HUES64 (cell line): Measurements from ENCODE around the gene RANGAP1.
"Not testable (repeated sequence)": the region's sequence is repeated elsewhere in the genome, so short reads cannot be mapped to it uniquely, and the experiment has no call there.

Experiments
- H3K27ac ChIP-seq: 2 replicates; pipeline ENCODE4 v1.7.0; 2013; ENCODE audit warnings: low read depth, low read length, inconsistent platforms
- H3K27me3 ChIP-seq: 2 replicates; pipeline ENCODE4 v1.6.1; 2013; ENCODE audit warnings: mild to moderate bottlenecking, low read length; ENCODE audit not compliant: insufficient read depth
- H3K36me3 ChIP-seq: 2 replicates; pipeline ENCODE4 v1.6.1; 2013; ENCODE audit warnings: mild to moderate bottlenecking, low read length; ENCODE audit not compliant: insufficient read depth
- H3K4me1 ChIP-seq: 2 replicates; pipeline ENCODE4 v1.6.1; 2013; ENCODE audit warnings: mild to moderate bottlenecking, low read length, moderate library complexity; ENCODE audit not compliant: insufficient read depth
- H3K4me3 ChIP-seq: 2 replicates; pipeline ENCODE4 v1.5.1; 2013; ENCODE audit warnings: mild to moderate bottlenecking, low read length, moderate library complexity
- H3K9ac ChIP-seq: 2 replicates; pipeline ENCODE4 v1.6.1; 2013; ENCODE audit warnings: mild to moderate bottlenecking, low read depth, low read length
- H3K9me3 ChIP-seq: 2 replicates; pipeline ENCODE4 v1.6.1; 2013; ENCODE audit warnings: low read depth, low read length; ENCODE audit not compliant: insufficient read depth
- WGBS: fragments of 150-250, 120-280 bp; methylation state at CpG from one replicate; pipeline ENCODE4 v1.1.7; 2013; ENCODE audit warnings: missing lambda C conversion rate; 5-methylcytosine and 5-hydroxymethylcytosine counted together

RANGAP1 gene

DNA sequence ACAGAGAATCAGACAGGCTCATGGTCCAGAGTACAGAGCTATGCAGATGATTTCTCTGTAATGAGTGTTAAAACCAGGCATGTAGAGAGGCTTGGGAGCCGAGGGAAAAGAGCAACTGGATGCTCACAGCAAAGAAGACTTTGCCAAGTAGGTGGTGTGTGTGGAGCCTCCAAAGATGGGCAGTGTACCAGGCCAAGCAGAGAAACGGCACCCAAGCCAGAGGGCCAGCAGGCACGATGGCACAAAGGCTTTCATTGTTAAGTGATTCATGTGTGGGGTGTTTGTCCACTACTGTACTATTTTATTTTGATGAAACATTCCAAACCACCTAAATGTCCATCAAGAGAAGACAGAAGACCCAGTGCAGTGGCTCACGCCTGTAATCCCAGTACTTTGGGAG lies 11.1 kb downstream of the RANGAP1 start:
- Histone ChIP-seq H3K27me3 (no peaks in the 10 kb centered on the region), H3K9me3 (no peaks in the 10 kb centered on the region), H3K4me3 (no peak overlapping the region), H3K36me3 (peaks cover 87% of the 10 kb centered on the region), H3K27ac (no peak overlapping the region), H3K9ac (no peak overlapping the region), H3K4me1 (no peaks in the 10 kb centered on the region)
- WGBS, result 95% methylated on average over 4 of the region's 4 CpGs

DNA sequence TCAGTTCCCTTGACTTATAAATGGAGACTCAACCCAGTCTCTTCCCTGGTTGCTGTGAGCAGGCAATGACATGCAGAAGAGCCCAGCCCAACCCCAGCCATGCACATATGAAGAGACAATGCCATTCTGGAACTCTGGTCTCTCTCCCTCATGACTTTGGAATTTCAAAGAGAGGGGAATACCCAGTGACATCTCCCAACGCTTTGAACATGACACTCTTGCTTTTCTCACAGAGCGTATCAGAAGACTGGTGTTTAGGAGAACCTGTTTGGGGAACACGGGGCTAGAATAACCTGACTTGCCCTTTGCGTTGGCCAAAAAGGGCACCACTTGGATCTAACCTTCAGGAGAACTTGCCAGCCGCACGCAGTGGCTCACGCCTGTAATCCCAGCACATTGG lies 12.9 kb downstream of the RANGAP1 start:
- WGBS, result 96% methylated on average over 7 of the region's 7 CpGs
- no peak overlapping the region for H3K4me3 ChIP-seq
- H3K4me1 ChIP-seq, result no peaks in the 10 kb centered on the region
- H3K27me3 ChIP-seq, result no peaks in the 10 kb centered on the region
- H3K9ac ChIP-seq, result no peak overlapping the region
- H3K9me3 ChIP-seq, result no peaks in the 10 kb centered on the region
- no peak overlapping the region for H3K27ac ChIP-seq
- peaks cover 86% of the 10 kb centered on the region for H3K36me3 ChIP-seq

DNA sequence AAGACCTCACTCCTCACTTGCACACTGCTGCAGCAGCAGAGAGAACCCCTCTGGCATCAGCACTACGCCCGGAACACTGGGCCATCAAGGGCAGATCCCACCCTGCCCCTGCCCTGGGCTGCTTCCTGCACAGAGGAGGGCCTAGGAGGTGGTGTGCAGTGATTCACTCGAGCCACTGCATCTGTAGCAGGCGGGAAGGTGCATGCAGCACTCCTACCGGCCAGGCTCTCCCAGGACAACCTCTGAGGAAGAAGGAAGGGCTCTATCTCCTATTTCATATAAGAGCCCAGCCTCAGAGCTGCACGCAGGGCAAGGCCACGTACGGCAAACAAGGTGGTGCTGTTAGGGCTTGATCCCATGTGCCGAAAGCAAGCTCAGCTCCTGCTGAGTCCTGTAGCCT lies 14.2 kb downstream of the RANGAP1 start:
- Histone ChIP-seq H3K9ac (no peak overlapping the region), H3K27me3 (no peaks in the 10 kb centered on the region), H3K36me3 (peaks cover 87% of the 10 kb centered on the region), H3K27ac (no peak overlapping the region), H3K4me3 (no peak overlapping the region), H3K4me1 (no peaks in the 10 kb centered on the region), H3K9me3 (no peaks in the 10 kb centered on the region)
- 95% methylated on average over 9 of the region's 9 CpGs for WGBS

DNA sequence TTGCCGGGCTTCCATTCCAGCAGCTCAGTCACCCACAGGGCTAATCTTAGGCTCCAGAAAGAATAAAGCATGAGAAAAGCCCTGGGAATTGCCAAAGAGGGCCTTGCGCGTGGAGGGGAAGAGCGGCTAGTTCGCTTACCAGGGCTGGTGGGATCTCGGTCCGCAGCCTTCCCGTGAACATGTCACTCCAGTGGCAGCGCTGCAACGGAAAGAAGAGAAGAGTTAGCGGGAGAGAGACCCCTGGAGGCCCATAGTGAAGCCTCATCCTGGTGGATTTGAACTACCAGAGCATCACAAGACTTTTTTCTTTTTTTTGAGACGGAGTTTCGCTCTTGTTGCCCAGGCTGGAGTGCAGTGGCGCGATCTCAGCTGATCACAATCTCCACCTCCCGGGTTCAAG lies 18.0 kb downstream of the RANGAP1 start:
- H3K27ac ChIP-seq, result no peak overlapping the region
- H3K36me3 ChIP-seq, result peaks cover 86% of the 10 kb centered on the region
- H3K4me1 ChIP-seq, result no peaks in the 10 kb centered on the region
- no peak overlapping the region for H3K4me3 ChIP-seq
- no peak overlapping the region for H3K9ac ChIP-seq
- H3K27me3 ChIP-seq, result no peaks in the 10 kb centered on the region
- WGBS, result 96% methylated on average over 16 of the region's 16 CpGs
- no peaks in the 10 kb centered on the region for H3K9me3 ChIP-seq

DNA sequence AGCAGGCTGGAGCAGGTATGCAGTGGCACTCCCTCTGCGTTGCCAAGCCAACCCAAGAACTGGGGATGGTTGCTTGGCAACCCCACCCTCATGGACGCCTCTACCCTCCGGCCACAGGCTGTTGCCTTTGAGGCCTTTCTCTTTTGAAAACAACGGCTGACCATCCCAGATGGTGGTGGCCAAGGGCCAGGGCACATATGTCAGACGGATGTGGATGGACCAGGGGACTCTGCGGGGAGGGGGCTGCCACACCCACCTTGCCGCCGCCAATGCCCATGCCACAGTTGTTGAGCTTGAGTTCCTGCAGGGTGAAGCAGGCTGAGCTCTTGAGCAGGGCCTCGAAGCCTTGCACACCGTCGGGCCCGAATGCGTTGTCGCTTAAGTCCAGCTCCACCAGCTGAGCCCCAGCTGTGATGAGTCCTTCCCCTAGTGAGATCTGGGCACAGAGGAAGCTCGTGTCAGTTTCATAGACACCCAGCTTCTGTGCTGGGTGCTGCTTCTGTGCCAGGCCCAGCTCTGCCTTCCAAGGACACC lies 21.5 kb downstream of the RANGAP1 start:
- 96% methylated on average over 15 of the region's 15 CpGs for WGBS
- Histone ChIP-seq H3K27ac (no peak overlapping the region), H3K9ac (no peak overlapping the region), H3K27me3 (no peaks in the 10 kb centered on the region), H3K4me3 (no peak overlapping the region), H3K9me3 (no peaks in the 10 kb centered on the region), H3K36me3 (peaks cover 93% of the 10 kb centered on the region), H3K4me1 (no peaks in the 10 kb centered on the region)

DNA sequence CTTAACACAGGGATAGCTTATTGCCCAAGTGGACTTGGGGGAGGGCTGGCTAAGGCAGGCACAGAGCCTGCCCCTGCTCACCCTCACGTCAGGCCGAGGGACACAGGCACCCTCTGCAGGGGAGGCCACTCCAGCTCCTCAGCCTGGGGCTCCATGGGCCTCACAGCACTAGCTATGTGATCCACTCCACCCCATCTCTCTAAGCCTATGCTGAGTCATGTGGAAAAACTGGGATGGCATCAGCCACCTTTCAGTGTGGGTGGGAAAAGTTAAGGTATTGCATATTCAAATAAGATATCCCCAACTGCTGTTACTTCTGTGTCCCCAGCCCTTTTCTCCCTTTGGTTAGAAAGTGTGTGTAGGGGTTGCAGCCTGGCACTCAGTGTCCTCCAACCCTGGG lies 22.3 kb downstream of the RANGAP1 start:
- H3K36me3 ChIP-seq, result peaks cover 93% of the 10 kb centered on the region

DNA sequence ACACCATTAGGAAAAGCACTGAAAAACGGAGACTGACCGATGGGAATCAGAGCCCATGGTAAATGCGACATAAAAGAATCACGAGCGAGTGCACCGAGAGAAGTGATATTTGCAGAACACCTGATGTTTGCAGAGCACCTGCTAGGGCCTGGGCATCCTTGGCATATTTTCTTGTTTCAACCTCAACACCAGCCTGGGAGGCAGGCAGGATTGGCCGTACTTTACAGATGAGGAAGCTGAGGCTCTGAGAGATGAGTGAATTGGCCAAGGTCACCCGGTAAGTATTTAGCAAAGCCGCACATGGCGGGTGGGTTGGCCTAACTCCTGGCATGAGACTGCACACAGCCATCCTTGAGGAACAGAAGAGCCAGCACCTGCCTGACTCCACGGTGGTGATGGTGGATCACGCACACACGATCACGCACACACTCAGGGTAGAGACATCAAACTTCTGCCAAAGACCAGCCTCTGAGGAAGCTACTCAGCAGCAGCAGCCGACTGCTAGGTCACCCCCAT lies 23.7 kb downstream of the RANGAP1 start:
- Histone ChIP-seq H3K9me3 (no peaks in the 10 kb centered on the region), H3K4me3 (no peak overlapping the region), H3K27ac (no peak overlapping the region), H3K27me3 (no peaks in the 10 kb centered on the region), H3K4me1 (no peaks in the 10 kb centered on the region), H3K9ac (no peak overlapping the region), H3K36me3 (peaks cover 93% of the 10 kb centered on the region)
- 96% methylated on average over 15 of the region's 15 CpGs for WGBS

More for the DNA sequence above, 22.3 kb downstream of the RANGAP1 start:
- Histone ChIP-seq H3K9me3 (no peaks in the 10 kb centered on the region), H3K27me3 (no peaks in the 10 kb centered on the region), H3K4me3 (no peak overlapping the region), H3K27ac (no peak overlapping the region), H3K4me1 (no peaks in the 10 kb centered on the region), H3K9ac (no peak overlapping the region)
- WGBS, result 100% methylated on average over 2 of the region's 2 CpGs

DNA sequence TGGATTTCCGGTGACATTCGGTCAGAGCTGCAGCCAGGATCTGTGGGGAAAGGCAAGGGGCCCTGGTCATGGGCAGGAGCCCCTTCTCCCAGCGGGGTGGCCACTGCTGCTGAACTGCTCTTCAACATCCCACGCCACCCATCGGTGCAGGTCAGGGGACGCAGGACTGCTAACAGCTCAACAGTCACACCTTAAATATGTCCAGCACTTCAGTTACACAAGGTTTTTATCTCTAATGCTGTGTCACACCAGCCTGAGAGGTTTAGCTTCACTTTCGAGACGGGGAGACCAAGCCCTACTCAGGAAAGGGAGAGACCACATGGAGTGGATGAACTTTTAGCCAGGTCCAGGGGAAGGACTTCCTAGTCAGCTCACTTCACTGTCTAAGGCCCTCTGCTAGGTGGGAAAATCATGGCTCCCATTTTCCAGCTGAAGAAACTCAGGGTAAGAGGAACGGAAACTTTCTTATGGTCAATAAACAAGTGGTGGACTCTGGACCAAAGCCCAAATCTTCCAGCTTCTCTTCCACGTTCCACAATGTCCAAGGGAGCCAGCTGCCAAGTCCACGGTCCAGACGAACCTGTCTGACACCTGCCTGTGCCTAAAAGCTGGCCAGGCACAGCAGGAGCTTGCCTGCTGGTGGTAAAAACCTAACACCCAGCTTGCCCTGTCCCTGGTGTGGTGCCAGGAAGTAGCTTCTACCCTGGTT lies 24.3 kb downstream of the RANGAP1 start:
- H3K9ac ChIP-seq, result no peak overlapping the region
- WGBS, result 92% methylated on average over 12 of the region's 12 CpGs
- H3K4me3 ChIP-seq, result no peak overlapping the region
- H3K27me3 ChIP-seq, result no peaks in the 10 kb centered on the region
- no peak overlapping the region for H3K27ac ChIP-seq
- H3K36me3 ChIP-seq, result peaks cover 95% of the 10 kb centered on the region
- no peaks in the 10 kb centered on the region for H3K4me1 ChIP-seq
- no peaks in the 10 kb centered on the region for H3K9me3 ChIP-seq

DNA sequence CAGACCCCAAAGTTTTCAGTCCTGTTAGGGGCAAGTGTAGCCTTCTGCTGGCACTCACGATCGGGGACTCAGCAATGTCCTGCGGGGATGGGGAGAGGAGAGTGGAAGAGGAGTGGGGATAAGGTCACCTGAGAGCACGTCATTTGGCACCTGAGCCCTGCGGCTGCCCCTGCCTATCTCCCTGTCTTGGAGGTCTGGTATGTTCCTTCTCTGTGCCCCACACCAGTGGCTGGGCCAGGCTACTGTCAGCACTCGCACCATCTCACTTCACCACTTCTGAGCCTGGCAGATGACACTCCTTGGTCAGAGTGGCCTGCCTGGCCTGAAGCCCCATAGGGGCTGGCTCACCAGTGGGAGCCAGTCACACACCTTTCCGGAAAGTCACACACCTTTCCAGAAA lies 25.1 kb downstream of the RANGAP1 start:
- Histone ChIP-seq H3K27me3 (no peaks in the 10 kb centered on the region), H3K36me3 (peaks cover 96% of the 10 kb centered on the region), H3K27ac (no peak overlapping the region), H3K4me3 (no peak overlapping the region), H3K9me3 (no peaks in the 10 kb centered on the region), H3K9ac (no peak overlapping the region), H3K4me1 (no peaks in the 10 kb centered on the region)
- WGBS, result 97% methylated on average over 7 of the region's 7 CpGs

DNA sequence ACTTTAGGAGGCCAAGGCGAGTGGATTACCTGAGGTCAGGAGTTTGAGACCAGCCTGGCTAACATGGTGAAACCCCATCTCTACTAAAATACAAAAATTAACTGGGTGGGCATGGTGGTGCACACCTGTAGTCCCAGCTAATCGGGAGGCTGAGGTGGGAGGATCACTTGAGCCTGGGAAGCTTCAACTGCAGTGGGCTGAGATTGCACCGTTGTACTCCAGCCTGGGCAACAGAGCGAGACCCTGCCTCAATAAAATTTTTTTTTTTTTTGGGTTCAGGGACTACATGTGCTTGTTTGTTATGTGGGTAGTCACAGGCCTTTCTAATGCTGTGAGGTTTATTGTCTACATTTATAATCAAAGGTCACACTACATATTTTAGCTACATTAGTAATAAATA lies 26.2 kb downstream of the RANGAP1 start:
- peaks cover 97% of the 10 kb centered on the region for H3K36me3 ChIP-seq
- H3K4me3 ChIP-seq, H3K9ac ChIP-seq, H3K4me1 ChIP-seq, H3K9me3 ChIP-seq, H3K27me3 ChIP-seq, H3K27ac ChIP-seq: not testable (repeated sequence)
- 98% methylated on average over 4 of the region's 4 CpGs for WGBS

DNA sequence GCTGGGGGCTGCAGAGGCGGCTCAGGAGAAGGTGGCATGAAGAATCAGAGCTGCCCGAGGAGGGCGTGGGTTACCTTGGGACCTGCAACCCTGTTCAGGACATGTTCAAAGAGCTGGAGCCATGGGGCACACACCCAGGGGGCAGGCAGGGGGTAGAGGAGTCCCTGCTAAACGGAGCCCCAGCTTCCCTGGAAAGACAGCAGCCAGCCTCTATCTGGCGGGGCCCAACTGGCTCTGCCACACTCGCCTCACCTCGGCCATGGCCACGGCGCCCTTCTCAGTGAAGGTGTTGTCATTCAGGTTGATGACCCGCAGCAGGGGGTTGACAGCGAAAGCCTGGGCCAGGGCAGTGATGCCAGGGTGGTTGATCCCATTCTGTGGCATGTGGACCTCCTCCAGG lies 28.3 kb downstream of the RANGAP1 start:
- Histone ChIP-seq H3K36me3 (peaks cover 97% of the 10 kb centered on the region), H3K27me3 (no peaks in the 10 kb centered on the region), H3K27ac (no peak overlapping the region), H3K4me1 (no peaks in the 10 kb centered on the region), H3K4me3 (no peak overlapping the region), H3K9me3 (no peaks in the 10 kb centered on the region), H3K9ac (no peak overlapping the region; the same call in 1 of the 2 replicates)
- 96% methylated on average over 11 of the region's 11 CpGs for WGBS
